NCI-H524 treated with DMSO at 0.1 percent for 48 hours (cell line): ENCODE data around the gene PCDHGA11.
A peak's percentile ranks its signal among the peaks of the same experiment; 100 is the strongest.
"Not testable (repeated sequence)": the region's sequence is repeated elsewhere in the genome, so short reads cannot be mapped to it uniquely, and the experiment has no call there.

ENCODE experiments used
- DNase-seq: peaks from one replicate; lab custom pipeline; 2025; lab: John Stamatoyannopoulos, UW

Gene PCDHGA11

GRCh38 chr5:141398608-141399007 lies 22.2 kb upstream of the PCDHGA11 start:
- no peak for DNase-seq

GRCh38 chr5:141399555-141400258 lies 21.1 kb upstream of the PCDHGA11 start:
- no peak for DNase-seq

DNA sequence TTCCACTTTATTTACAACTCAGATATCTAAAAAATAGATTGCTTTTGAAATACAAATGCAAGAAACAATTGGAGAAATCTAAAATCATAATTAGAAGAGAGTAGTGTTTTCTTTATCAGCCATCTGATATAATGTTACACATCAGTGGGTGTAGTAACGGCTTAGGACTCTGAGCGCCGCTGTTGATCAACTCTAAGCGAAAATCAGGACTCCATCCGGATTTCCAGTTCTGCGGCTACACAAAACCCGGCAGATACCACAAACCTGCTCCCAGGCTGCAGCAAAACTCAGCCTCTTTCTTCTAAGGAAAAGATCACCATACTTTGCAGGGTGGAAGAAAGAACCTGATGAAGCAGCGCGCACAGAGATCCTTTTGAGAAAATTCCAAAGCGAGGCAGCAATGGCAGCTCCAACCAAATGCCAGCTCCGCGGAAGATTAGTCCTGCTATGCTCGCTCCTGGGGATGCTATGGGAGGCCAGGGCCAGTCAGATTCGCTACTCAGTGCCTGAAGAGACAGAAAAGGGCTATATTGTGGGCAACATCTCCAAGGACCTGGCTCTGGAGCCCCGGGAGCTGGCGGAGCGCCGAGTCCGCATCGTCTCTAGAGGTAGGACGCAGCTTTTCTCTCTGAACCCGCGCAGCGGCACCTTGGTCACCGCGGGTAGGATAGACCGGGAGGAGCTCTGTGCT lies 18.2 kb upstream of the PCDHGA11 start, which contains the start of gene PCDHGA9:
Gene PCDHGA9, plus strand, starts transcription at position 226 of the 691 bp plus-strand sequence. Its CDS starts 175 bp downstream, at position 401.
- DNase-seq = no peak

- DNase-seq = no peak
Measured at GRCh38 chr5:141403387-141403786, 17.5 kb upstream of the PCDHGA11 start.

DNA sequence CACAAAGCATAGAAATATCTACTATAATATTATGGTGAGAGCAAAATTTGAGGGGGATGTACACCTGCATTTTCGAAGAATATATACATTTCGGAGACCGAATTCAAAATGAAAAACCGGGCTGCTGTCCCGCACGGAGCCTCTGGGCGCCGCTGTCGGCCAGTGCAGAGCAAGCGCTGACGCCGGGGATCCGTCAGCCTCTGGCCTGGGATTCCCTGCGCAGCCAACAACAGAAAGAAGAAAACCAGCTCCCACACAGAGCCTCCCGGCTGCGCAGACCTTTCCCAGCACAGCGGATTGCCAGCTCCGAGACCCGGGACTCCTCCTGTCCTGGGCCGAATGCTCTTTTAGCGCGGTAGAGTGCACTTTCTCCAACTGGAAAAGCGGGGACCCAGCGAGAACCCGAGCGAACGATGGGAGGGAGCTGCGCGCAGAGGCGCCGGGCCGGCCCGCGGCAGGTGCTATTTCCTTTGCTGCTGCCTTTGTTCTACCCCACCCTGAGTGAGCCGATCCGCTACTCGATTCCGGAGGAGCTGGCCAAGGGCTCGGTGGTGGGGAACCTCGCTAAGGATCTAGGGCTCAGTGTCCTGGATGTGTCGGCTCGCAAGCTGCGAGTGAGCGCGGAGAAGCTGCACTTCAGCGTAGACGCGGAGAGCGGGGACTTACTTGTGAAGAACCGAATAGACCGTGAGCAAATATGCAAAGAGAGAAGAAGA lies 12.9 kb upstream of the PCDHGA11 start, which contains the start of gene PCDHGB6:
Gene PCDHGB6, plus strand, starts transcription at position 232 of the 716 bp plus-strand sequence. Its CDS starts 182 bp downstream, at position 414.
- DNase-seq = not testable (repeated sequence)

GRCh38 chr5:141409598-141410306 lies 11.1 kb upstream of the PCDHGA11 start:
- DNase-seq = no peak

GRCh38 chr5:141411575-141411974 lies 9.3 kb upstream of the PCDHGA11 start:
- DNase-seq = no peak

DNA sequence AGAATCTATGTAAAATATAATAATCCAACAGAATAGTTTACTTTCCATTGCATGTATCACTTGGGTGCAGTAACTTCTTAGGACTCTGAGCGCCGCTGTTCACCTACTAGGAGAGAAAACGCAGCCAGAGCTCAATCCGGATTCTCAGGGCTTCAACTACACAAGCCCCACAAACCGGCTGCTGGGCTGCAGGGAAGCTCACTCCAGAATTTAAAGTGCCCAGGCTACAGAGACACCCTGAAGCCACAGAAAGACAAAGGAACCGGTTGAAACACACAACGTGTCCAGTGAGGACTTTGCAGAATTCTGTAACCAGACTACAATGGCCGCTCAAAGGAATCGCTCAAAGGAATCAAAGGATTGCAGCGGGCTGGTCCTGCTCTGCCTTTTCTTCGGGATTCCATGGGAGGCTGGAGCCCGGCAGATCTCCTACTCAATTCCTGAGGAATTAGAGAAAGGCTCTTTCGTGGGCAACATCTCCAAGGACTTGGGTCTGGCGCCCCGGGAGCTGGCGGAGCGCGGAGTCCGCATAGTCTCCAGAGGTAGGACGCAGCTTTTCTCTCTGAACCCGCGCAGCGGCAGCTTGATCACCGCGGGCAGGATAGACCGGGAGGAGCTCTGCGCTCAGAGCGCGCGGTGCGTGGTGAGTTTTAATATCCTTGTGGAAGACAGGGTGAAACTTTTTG lies 7.9 kb upstream of the PCDHGA11 start, which contains the start of gene PCDHGA10:
Gene PCDHGA10, plus strand, starts transcription at position 134 of the 686 bp plus-strand sequence. Its CDS starts 189 bp downstream, at position 323.
- DNase-seq = no peak

- no peak for DNase-seq
Measured at GRCh38 chr5:141413540-141414069, 7.2 kb upstream of the PCDHGA11 start.

DNA sequence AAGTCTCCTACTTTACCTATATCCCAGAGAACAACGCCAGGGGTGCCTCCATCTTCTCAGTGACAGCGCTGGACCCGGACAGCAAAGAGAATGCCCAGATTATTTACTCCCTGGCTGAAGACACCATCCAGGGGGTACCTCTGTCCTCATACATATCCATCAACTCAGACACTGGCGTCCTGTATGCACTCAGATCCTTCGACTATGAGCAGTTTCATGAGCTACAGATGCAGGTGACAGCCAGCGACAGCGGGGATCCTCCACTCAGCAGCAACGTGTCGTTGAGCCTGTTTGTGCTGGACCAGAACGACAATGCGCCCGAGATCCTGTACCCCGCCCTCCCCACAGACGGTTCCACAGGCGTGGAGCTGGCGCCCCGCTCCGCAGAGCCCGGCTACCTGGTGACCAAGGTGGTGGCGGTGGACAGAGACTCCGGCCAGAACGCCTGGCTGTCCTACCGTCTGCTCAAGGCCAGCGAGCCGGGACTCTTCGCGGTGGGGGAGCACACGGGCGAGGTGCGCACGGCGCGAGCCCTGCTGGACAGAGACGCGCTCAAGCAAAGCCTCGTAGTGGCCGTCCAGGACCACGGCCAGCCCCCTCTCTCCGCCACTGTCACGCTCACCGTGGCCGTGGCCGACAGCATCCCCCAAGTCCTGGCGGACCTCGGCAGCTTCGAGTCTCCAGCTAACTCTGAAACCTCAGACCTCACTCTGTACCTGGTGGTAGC lies 6.1 kb upstream of the PCDHGA11 start:
- not testable (repeated sequence) for DNase-seq

DNA sequence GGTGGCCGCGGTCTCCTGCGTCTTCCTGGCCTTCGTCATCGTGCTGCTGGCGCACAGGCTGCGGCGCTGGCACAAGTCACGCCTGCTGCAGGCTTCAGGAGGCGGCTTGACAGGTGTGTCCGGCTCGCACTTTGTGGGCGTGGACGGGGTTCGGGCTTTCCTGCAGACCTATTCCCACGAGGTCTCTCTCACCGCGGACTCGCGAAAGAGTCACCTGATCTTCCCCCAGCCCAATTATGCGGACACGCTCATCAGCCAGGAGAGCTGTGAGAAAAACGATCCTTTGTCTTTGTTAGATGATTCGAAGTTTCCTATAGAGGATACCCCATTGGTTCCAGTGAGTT lies 5.6 kb upstream of the PCDHGA11 start:
- not testable (repeated sequence) for DNase-seq

DNA sequence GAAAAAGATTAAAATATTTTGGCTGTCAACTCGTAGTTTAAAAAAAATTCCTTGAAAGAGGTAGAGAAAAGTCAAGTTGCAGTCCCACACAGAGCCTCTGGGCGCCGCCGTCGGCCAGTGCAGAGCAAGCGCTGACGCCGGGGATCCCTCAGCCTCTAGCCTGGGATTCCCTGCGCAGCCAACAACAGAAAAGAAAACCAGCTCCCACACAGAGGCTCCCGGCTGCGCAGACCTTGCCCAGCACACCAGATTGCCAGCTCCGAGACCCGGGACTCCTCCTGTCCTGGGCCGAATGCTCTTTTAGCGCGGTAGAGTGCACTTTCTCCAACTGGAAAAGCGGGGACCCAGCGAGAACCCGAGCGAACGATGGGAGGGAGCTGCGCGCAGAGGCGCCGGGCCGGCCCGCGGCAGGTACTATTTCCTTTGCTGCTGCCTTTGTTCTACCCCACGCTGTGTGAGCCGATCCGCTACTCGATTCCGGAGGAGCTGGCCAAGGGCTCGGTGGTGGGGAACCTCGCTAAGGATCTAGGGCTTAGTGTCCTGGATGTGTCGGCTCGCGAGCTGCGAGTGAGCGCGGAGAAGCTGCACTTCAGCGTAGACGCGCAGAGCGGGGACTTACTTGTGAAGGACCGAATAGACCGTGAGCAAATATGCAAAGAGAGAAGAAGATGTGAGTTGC lies 3.2 kb upstream of the PCDHGA11 start, which contains the start of gene PCDHGB7:
Gene PCDHGB7, plus strand, starts transcription at position 184 of the 679 bp plus-strand sequence. Its CDS starts 183 bp downstream, at position 367.
- DNase-seq = peak; percentile 12

DNA sequence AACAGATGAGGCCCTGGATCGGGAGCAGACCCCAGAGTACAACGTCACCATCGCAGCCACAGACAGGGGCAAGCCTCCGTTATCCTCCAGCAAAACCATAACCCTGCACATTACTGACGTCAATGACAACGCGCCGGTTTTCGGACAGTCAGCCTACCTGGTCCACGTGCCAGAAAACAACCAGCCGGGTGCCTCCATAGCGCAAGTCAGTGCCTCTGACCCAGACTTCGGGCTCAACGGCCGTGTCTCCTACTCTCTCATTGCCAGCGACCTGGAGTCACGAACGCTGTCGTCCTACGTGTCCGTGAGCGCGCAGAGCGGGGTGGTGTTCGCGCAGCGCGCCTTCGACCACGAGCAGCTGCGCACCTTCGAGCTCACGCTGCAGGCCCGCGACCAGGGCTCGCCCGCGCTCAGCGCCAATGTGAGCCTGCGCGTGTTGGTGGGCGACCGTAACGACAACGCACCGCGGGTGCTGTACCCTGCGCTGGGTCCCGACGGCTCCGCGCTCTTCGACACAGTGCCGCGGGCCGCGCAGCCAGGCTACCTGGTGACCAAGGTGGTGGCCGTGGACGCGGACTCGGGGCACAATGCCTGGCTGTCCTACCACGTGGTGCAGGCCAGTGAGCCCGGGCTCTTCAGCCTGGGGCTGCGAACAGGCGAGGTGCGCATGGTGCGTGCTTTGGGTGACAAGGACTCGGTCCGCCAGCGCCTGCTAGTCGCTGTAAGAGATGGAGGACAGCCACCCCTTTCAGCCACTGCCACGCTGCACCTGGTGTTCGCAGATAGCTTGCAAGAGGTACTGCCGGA lies 1.6 kb upstream of the PCDHGA11 start:
- no peak for DNase-seq

DNA sequence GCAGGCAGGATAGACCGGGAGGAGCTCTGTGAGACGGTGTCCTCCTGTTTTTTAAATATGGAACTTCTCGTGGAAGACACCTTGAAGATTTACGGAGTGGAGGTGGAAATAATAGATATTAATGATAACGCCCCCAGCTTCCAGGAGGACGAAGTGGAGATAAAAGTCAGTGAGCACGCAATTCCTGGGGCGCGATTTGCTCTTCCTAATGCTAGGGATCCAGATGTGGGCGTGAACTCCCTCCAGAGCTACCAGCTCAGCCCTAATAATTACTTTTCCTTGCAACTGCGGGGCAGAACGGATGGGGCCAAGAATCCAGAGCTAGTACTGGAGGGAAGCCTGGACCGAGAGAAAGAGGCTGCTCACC lies 621 bp downstream of the PCDHGA11 start:
- DNase-seq = no peak

- DNase-seq = no peak
Measured at GRCh38 chr5:141422742-141423291, 2.0 kb downstream of the PCDHGA11 start.

DNA sequence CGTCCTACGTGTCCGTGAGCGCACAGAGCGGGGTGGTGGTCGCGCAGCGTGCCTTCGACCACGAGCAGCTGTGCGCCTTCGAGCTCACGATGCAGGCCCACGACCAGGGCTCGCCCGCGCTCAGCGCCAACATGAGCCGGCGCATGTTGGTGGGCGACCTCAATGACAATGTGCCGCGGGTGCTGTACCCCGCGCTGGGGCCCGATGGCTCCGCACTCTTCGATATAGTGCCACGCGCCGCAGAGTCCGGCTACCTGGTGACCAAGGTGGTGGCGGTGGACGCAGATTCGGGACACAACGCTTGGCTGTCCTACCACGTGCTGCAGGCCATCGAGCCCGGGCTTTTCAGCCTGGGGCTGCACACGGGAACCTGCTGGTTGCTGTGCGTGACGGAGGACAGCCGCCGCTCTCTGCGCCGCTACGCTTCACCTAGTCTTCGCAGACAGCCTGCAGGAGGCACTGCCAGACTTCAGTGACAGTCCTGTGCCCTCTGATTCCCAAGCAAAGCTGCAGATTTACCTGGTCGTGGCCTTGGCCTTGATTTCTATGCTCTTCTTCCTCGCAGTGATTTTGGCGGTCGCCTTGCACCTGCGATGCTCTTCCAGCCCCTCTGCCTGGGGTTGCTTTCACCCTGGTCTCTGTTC lies 7.1 kb downstream of the PCDHGA11 start:
- DNase-seq = no peak

GRCh38 chr5:141430332-141431113 lies 9.7 kb downstream of the PCDHGA11 start, which contains the start of gene PCDHGA12:
TSS of gene PCDHGA12 (plus strand) at chr5:141430507. CDS start at chr5:141430760, 253 bp downstream.
- DNase-seq = no peak
